HepG2 (cell line): ENCODE results near the gene SLC13A3. TPM values are rescaled to one million over a fixed set of nuclear protein-coding genes. Genes with fewer than 3 reads are reported as not detected.

Experiments used
- ARNTL ChIP-seq: sonication (generic); formaldehyde crosslinking; IDR thresholded peaks from 2 replicates; pipeline ENCODE4 v1.4.0; 2020; ENCODE audit warnings: mild to moderate bottlenecking, missing genetic modification reagents
- CBX1 ChIP-seq: IDR thresholded peaks from one replicate; pipeline ENCODE4 v1.6.1; 2016; ENCODE audit warnings: antibody characterized with exemption, low read depth
- CBX5 ChIP-seq: sonication (generic); formaldehyde crosslinking; IDR thresholded peaks from 2 replicates; pipeline ENCODE4 v1.4.0; 2020; ENCODE audit warnings: missing genetic modification reagents, borderline replicate concordance
- FLYWCH1 ChIP-seq: sonication (generic); formaldehyde crosslinking; IDR thresholded peaks from 2 replicates; pipeline ENCODE4 v1.8.1; 2023; ENCODE audit warnings: mild to moderate bottlenecking, missing genetic modification reagents
- FOXK1 ChIP-seq: sonication (generic); formaldehyde crosslinking; IDR thresholded peaks from 2 replicates; pipeline ENCODE4 v1.4.0; 2020; ENCODE audit warnings: low read depth, missing genetic modification reagents, borderline replicate concordance
- FOXO1 ChIP-seq: sonication (generic); formaldehyde crosslinking; IDR thresholded peaks from 2 replicates; pipeline ENCODE4 v1.4.0; 2020; ENCODE audit warnings: missing genetic modification reagents
- MED1 ChIP-seq: sonication (generic); formaldehyde crosslinking; IDR thresholded peaks from 2 replicates; pipeline ENCODE4 v1.4.0; 2020; ENCODE audit warnings: missing genetic modification reagents
- NFE2L2 ChIP-seq: fragments of 150-350 bp; IDR thresholded peaks from 2 replicates; pipeline ENCODE4 v1.6.1; 2014; ENCODE audit warnings: low read length
- PAF1 ChIP-seq: IDR thresholded peaks from 2 replicates; pipeline ENCODE4 v1.6.1; 2016; ENCODE audit warnings: missing genetic modification reagents, missing compliant biosample characterization
- RFX3 ChIP-seq: IDR thresholded peaks from 2 replicates; pipeline ENCODE4 v1.6.1; 2016; ENCODE audit warnings: missing biosample characterization, missing genetic modification reagents
- RFX5 ChIP-seq: IDR thresholded peaks from 2 replicates; pipeline ENCODE4 v1.6.1; 2011; ENCODE audit warnings: low read depth, low read length, improper control_type of control experiment
- YY1 ChIP-seq: IDR thresholded peaks from 2 replicates; pipeline ENCODE4 v1.6.1; 2011; ENCODE audit warnings: low read length, low read depth, moderate library complexity, mild to moderate bottlenecking; ENCODE audit not compliant: insufficient read depth, insufficient replicate concordance
- ZFP90 ChIP-seq: sonication (generic); formaldehyde crosslinking; IDR thresholded peaks from 2 replicates; pipeline ENCODE4 v1.8.0; 2022; ENCODE audit warnings: missing genetic modification reagents, mild to moderate bottlenecking, inconsistent platforms, borderline replicate concordance
- ZNF256 ChIP-seq: sonication (generic); formaldehyde crosslinking; conservative IDR thresholded peaks from 2 replicates; pipeline ENCODE4 v1.4.0; 2020; ENCODE audit warnings: missing genetic modification reagents
- ZNF451 ChIP-seq: sonication (generic); formaldehyde crosslinking; IDR thresholded peaks from 2 replicates; pipeline ENCODE4 v1.5.0; 2020; ENCODE audit warnings: mild to moderate bottlenecking, missing genetic modification reagents
- ZNF598 ChIP-seq: sonication (generic); formaldehyde crosslinking; IDR thresholded peaks from 2 replicates; pipeline ENCODE4 v1.5.1; 2020; ENCODE audit warnings: mild to moderate bottlenecking, missing genetic modification reagents, borderline replicate concordance
- ZNF629 ChIP-seq: sonication (generic); formaldehyde crosslinking; conservative IDR thresholded peaks from 2 replicates; pipeline ENCODE4 v1.5.0; 2020; ENCODE audit warnings: missing genetic modification reagents
- ZNF773 ChIP-seq: sonication (generic); formaldehyde crosslinking; IDR thresholded peaks from 2 replicates; pipeline ENCODE4 v1.4.0; 2020; ENCODE audit warnings: missing genetic modification reagents, borderline replicate concordance
- ZSCAN22 ChIP-seq: sonication (generic); formaldehyde crosslinking; IDR thresholded peaks from 2 replicates; pipeline ENCODE4 v1.4.0; 2020; ENCODE audit warnings: mild to moderate bottlenecking, missing genetic modification reagents
- polyA plus RNA-seq, 8 experiments: library from polyadenylated mRNA; depleted of rRNA in 3 of 8; stranded (reverse) in 7 of 8; unstranded in 1 of 8; fragments of >200 nt; fragmentation: Illumina TruSeq in 4 of 8; extraction: Trizol in 4 of 8; gene quantifications; 2 replicates each; pipeline versions ENCODE4 v1.2.1 to v1.2.3, GENCODE V29; 2011 to 2016; ENCODE audit warnings: low read depth in 4 of 8, missing spikeins in 1 of 8, mixed read lengths in 1 of 8; ENCODE audit not compliant: insufficient read depth in 1 of 8
- total RNA-seq, 5 experiments: library from RNA; depleted of rRNA; stranded (reverse); fragments of >200 nt; fragmentation: Illumina TruSeq; extraction: Trizol; gene quantifications; 2 replicates each; pipeline ENCODE4 v1.2.3, GENCODE V29; 2016; ENCODE audit warnings: low read depth in 1 of 5
- TF ChIP-seq, protein P1 (sequence below): IDR thresholded peaks from 2 replicates; pipeline ENCODE4 v1.6.1; 2012; ENCODE audit warnings: low read length, improper control_type of control experiment
- TF ChIP-seq, protein P2 (sequence below), 2 experiments: IDR thresholded peaks; 2 replicates each; pipeline ENCODE4 v1.6.1; 2011 to 2012; ENCODE audit warnings: low read length in 2 of 2, borderline replicate concordance in 1 of 2, low read depth in 1 of 2, mild to moderate bottlenecking in 1 of 2, moderate library complexity in 1 of 2
- TF ChIP-seq, protein P3 (sequence below): sonication (generic); formaldehyde crosslinking; IDR thresholded peaks from 2 replicates; pipeline ENCODE4 v1.9.0; 2021; ENCODE audit warnings: missing genetic modification reagents, borderline replicate concordance

SLC13A3 gene
- total and polyA plus RNA-seq, 2 of the 13 experiments (the other 11 are each of a cell fraction or from before 2014, with no cell fraction given) = 66.5 to 76.0 TPM

DNA sequence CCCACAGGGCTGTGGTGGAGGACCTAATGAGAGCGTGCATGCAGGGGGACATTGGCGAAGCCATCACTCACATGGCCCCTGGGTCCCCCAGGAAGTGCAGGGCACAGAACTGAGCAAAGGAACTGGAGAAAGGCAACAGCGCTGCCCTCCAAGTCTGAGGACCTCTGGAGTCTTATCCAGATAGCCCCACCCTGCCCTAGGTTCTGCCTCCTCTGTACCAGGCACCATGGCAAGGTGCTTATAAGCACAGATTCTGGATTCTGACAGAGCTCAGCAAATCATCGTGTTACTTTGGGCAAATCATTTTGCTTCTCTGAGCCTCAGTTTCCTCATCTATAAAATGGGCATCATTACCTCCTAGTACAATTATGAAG lies 44.5 kb downstream of the SLC13A3 start (continued):
- TF ChIP-seq, protein P1, sequence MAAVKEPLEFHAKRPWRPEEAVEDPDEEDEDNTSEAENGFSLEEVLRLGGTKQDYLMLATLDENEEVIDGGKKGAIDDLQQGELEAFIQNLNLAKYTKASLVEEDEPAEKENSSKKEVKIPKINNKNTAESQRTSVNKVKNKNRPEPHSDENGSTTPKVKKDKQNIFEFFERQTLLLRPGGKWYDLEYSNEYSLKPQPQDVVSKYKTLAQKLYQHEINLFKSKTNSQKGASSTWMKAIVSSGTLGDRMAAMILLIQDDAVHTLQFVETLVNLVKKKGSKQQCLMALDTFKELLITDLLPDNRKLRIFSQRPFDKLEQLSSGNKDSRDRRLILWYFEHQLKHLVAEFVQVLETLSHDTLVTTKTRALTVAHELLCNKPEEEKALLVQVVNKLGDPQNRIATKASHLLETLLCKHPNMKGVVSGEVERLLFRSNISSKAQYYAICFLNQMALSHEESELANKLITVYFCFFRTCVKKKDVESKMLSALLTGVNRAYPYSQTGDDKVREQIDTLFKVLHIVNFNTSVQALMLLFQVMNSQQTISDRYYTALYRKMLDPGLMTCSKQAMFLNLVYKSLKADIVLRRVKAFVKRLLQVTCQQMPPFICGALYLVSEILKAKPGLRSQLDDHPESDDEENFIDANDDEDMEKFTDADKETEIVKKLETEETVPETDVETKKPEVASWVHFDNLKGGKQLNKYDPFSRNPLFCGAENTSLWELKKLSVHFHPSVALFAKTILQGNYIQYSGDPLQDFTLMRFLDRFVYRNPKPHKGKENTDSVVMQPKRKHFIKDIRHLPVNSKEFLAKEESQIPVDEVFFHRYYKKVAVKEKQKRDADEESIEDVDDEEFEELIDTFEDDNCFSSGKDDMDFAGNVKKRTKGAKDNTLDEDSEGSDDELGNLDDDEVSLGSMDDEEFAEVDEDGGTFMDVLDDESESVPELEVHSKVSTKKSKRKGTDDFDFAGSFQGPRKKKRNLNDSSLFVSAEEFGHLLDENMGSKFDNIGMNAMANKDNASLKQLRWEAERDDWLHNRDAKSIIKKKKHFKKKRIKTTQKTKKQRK = no peak
- TF ChIP-seq PAF1 (CRISPR knock-in tag) (no peak), ZSCAN22 (CRISPR knock-in tag) (no peak), CBX1 (peak; percentile 28), ZNF451 (CRISPR knock-in tag) (no peak), ZNF629 (CRISPR knock-in tag) (peak; percentile 99), FOXK1 (CRISPR knock-in tag) (no peak), ZNF256 (CRISPR knock-in tag) (peak; percentile 82; the same call in 1 of the 2 replicates), RFX5 (no peak), RFX3 (no peak), FOXO1 (CRISPR knock-in tag) (peak; percentile 51; the same call in 1 of the 2 replicates), FLYWCH1 (no peak), MED1 (CRISPR knock-in tag) (no peak), ZNF598 (CRISPR knock-in tag) (no peak), ZNF773 (CRISPR knock-in tag) (0 out of 2 replicates have a peak, but pooled peaks have one; percentile 34), ZFP90 (CRISPR knock-in tag) (no peak), NFE2L2 (no peak), YY1 (no peak), ARNTL (no peak), CBX5 (no peak)
- TF ChIP-seq, protein P2, sequence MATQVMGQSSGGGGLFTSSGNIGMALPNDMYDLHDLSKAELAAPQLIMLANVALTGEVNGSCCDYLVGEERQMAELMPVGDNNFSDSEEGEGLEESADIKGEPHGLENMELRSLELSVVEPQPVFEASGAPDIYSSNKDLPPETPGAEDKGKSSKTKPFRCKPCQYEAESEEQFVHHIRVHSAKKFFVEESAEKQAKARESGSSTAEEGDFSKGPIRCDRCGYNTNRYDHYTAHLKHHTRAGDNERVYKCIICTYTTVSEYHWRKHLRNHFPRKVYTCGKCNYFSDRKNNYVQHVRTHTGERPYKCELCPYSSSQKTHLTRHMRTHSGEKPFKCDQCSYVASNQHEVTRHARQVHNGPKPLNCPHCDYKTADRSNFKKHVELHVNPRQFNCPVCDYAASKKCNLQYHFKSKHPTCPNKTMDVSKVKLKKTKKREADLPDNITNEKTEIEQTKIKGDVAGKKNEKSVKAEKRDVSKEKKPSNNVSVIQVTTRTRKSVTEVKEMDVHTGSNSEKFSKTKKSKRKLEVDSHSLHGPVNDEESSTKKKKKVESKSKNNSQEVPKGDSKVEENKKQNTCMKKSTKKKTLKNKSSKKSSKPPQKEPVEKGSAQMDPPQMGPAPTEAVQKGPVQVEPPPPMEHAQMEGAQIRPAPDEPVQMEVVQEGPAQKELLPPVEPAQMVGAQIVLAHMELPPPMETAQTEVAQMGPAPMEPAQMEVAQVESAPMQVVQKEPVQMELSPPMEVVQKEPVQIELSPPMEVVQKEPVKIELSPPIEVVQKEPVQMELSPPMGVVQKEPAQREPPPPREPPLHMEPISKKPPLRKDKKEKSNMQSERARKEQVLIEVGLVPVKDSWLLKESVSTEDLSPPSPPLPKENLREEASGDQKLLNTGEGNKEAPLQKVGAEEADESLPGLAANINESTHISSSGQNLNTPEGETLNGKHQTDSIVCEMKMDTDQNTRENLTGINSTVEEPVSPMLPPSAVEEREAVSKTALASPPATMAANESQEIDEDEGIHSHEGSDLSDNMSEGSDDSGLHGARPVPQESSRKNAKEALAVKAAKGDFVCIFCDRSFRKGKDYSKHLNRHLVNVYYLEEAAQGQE (IDR thresholded peaks at IDR 0.05; ENCODE audit: borderline replicate concordance in 1 of 2, low read depth in 1 of 2, low read length in 2 of 2) = no peak
- TF ChIP-seq, protein P3, sequence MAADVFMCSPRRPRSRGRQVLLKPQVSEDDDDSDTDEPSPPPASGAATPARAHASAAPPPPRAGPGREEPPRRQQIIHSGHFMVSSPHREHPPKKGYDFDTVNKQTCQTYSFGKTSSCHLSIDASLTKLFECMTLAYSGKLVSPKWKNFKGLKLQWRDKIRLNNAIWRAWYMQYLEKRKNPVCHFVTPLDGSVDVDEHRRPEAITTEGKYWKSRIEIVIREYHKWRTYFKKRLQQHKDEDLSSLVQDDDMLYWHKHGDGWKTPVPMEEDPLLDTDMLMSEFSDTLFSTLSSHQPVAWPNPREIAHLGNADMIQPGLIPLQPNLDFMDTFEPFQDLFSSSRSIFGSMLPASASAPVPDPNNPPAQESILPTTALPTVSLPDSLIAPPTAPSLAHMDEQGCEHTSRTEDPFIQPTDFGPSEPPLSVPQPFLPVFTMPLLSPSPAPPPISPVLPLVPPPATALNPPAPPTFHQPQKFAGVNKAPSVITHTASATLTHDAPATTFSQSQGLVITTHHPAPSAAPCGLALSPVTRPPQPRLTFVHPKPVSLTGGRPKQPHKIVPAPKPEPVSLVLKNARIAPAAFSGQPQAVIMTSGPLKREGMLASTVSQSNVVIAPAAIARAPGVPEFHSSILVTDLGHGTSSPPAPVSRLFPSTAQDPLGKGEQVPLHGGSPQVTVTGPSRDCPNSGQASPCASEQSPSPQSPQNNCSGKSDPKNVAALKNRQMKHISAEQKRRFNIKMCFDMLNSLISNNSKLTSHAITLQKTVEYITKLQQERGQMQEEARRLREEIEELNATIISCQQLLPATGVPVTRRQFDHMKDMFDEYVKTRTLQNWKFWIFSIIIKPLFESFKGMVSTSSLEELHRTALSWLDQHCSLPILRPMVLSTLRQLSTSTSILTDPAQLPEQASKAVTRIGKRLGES (CRISPR knock-in tag) = no peak
